MM.1S (cell line): Measurements from ENCODE around the gene RASAL2.

ENCODE experiments used
- DNase-seq: peaks from one replicate; pipeline ENCODE4 v3.0.0-alpha.2; 2015
- H2AFZ ChIP-seq: fragments of 300-600 bp; sonication (generic); 2 replicates; pipeline ENCODE4 v1.6.0; 2016; ENCODE audit warnings: antibody characterized with exemption, low read length
- H3F3A ChIP-seq: fragments of 300-600 bp; sonication (generic); 2 replicates; pipeline ENCODE4 v1.6.1; 2016; ENCODE audit warnings: mild to moderate bottlenecking, antibody characterized with exemption, low read length, moderate library complexity, mixed read lengths; ENCODE audit not compliant: insufficient read depth
- H3K27ac ChIP-seq: fragments of 300-600 bp; sonication (generic); 2 replicates; pipeline ENCODE4 v1.5.1; 2016; ENCODE audit warnings: mild to moderate bottlenecking, low read length
- H3K27me3 ChIP-seq: fragments of 300-600 bp; sonication (generic); replicated peaks from 2 replicates; pipeline ENCODE4 v1.6.0; 2016; ENCODE audit warnings: low read length; ENCODE audit not compliant: insufficient read depth
- H3K36me3 ChIP-seq: fragments of 300-600 bp; sonication (generic); replicated peaks from 2 replicates; pipeline ENCODE4 v1.6.1; 2016; ENCODE audit warnings: mild to moderate bottlenecking, low read length, mixed read lengths; ENCODE audit not compliant: insufficient read depth
- H3K4me1 ChIP-seq: fragments of 300-600 bp; sonication (generic); 2 replicates; pipeline ENCODE4 v1.6.1; 2016; ENCODE audit warnings: low read length, mixed read lengths
- H3K4me2 ChIP-seq: fragments of 300-600 bp; sonication (generic); 2 replicates; pipeline ENCODE4 v1.6.0; 2016; ENCODE audit warnings: low read depth, low read length
- H3K4me3 ChIP-seq: fragments of 300-600 bp; sonication (generic); 2 replicates; pipeline ENCODE4 v1.5.1; 2016; ENCODE audit warnings: low read length, mixed read lengths
- H3K79me2 ChIP-seq: fragments of 300-600 bp; sonication (generic); 2 replicates; pipeline ENCODE4 v1.6.1; 2016; ENCODE audit warnings: mixed run types, low read length, mixed read lengths
- H3K9ac ChIP-seq: fragments of 300-600 bp; sonication (generic); 2 replicates; pipeline ENCODE4 v1.6.1; 2016; ENCODE audit warnings: low read length, mixed read lengths
- H3K9me2 ChIP-seq: fragments of 300-600 bp; sonication (generic); replicated peaks from 2 replicates; pipeline ENCODE4 v1.6.1; 2016; ENCODE audit warnings: mild to moderate bottlenecking, low read length, mixed read lengths; ENCODE audit not compliant: insufficient read depth
- H3K9me3 ChIP-seq: fragments of 300-600 bp; sonication (generic); replicated peaks from 2 replicates; pipeline ENCODE4 v1.6.1; 2016; ENCODE audit warnings: mild to moderate bottlenecking, low read length, mixed read lengths; ENCODE audit not compliant: insufficient read depth
- H4K20me1 ChIP-seq: fragments of 300-600 bp; sonication (generic); 2 replicates; pipeline ENCODE4 v1.6.1; 2016; ENCODE audit warnings: mild to moderate bottlenecking, low read length, moderate library complexity, mixed read lengths; ENCODE audit not compliant: insufficient read depth
- CTCF ChIP-seq: fragments of 300-600 bp; sonication (generic); IDR thresholded peaks from 2 replicates; pipeline ENCODE4 v1.5.1; 2016; ENCODE audit warnings: antibody characterized with exemption, low read length, mixed read lengths
- EZH2 ChIP-seq: fragments of 300-600 bp; sonication (generic); optimal IDR thresholded peaks from 2 replicates; pipeline ENCODE3; 2017; ENCODE audit warnings: low read depth, mild to moderate bottlenecking, antibody characterized with exemption, low read length, mixed read lengths
- EZH2phosphoT487 ChIP-seq: fragments of 300-600 bp; sonication (generic); IDR thresholded peaks from 2 replicates; pipeline ENCODE4 v1.6.1; 2018; ENCODE audit warnings: antibody characterized with exemption, low read length

RASAL2 gene

GRCh38 chr1:178271471-178271870 lies 177.6 kb downstream of the RASAL2 start:
- H3K4me1 ChIP-seq: no peaks in the 10 kb centered on the region
- H3K9me3 ChIP-seq: no peaks in the 10 kb centered on the region
- no peak overlapping the region for H3K4me3 ChIP-seq
- no peak for DNase-seq
- no peaks in the 10 kb centered on the region for H3K9me2 ChIP-seq
- H3K4me2 ChIP-seq: no peak overlapping the region
- H3F3A ChIP-seq: no peaks in the 10 kb centered on the region
- no peaks in the 10 kb centered on the region for H3K36me3 ChIP-seq
- H3K79me2 ChIP-seq: no peaks in the 10 kb centered on the region
- H3K9ac ChIP-seq: no peak overlapping the region
- H4K20me1 ChIP-seq: no peaks in the 10 kb centered on the region
- TF ChIP-seq EZH2phosphoT487: no peak
- no peak for TF ChIP-seq EZH2
- no peaks in the 10 kb centered on the region for H3K27me3 ChIP-seq
- no peak overlapping the region for H3K27ac ChIP-seq
- no peak overlapping the region for H2AFZ ChIP-seq

GRCh38 chr1:178273707-178274410 lies 180.0 kb downstream of the RASAL2 start:
- no peak overlapping the region for H3K4me2 ChIP-seq

GRCh38 chr1:178275049-178275448 lies 181.1 kb downstream of the RASAL2 start:
- H3K36me3 ChIP-seq: no peaks in the 10 kb centered on the region
- H4K20me1 ChIP-seq: no peaks in the 10 kb centered on the region
- no peak overlapping the region for H2AFZ ChIP-seq

More at GRCh38 chr1:178273707-178274410, 180.0 kb downstream of the RASAL2 start:
- no peak overlapping the region for H3K4me3 ChIP-seq
- no peaks in the 10 kb centered on the region for H3K79me2 ChIP-seq
- no peak overlapping the region for H2AFZ ChIP-seq
- H3K36me3 ChIP-seq: no peaks in the 10 kb centered on the region
- no peaks in the 10 kb centered on the region for H3K27me3 ChIP-seq
- H3F3A ChIP-seq: no peaks in the 10 kb centered on the region
- H3K9me3 ChIP-seq: no peaks in the 10 kb centered on the region
- DNase-seq: no peak
- no peaks in the 10 kb centered on the region for H4K20me1 ChIP-seq
- no peaks in the 10 kb centered on the region for H3K9me2 ChIP-seq
- TF ChIP-seq EZH2 (no peak), EZH2phosphoT487 (no peak), CTCF (no peak)
- no peak overlapping the region for H3K27ac ChIP-seq
- no peak overlapping the region for H3K9ac ChIP-seq
- no peaks in the 10 kb centered on the region for H3K4me1 ChIP-seq

More at GRCh38 chr1:178275049-178275448, 181.1 kb downstream of the RASAL2 start:
- Histone ChIP-seq H3K4me2 (no peak overlapping the region), H3K27ac (no peak overlapping the region), H3K9me3 (no peaks in the 10 kb centered on the region), H3K4me3 (no peak overlapping the region), H3K4me1 (no peaks in the 10 kb centered on the region), H3K79me2 (no peaks in the 10 kb centered on the region), H3K27me3 (no peaks in the 10 kb centered on the region), H3K9me2 (no peaks in the 10 kb centered on the region), H3F3A (no peaks in the 10 kb centered on the region), H3K9ac (no peak overlapping the region)
- TF ChIP-seq EZH2 (no peak), CTCF (no peak), EZH2phosphoT487 (no peak)
- no peak for DNase-seq
